H9 (cell line): ENCODE data around the gene FETUB. TPM values are rescaled to one million over a fixed set of nuclear protein-coding genes. Genes with fewer than 3 reads are reported as not detected.

Experiments used
- DNase-seq: peaks from one replicate; pipeline ENCODE4 v3.0.0-alpha.2; 2017
- H2AFZ ChIP-seq: one replicate; pipeline ENCODE4 v1.6.1; 2013; ENCODE audit warnings: mild to moderate bottlenecking, low read length, control low read depth, moderate library complexity
- H2AK5ac ChIP-seq: 2 replicates; pipeline ENCODE4 v1.6.1; 2013; ENCODE audit warnings: low read length, control low read depth, mixed read lengths; ENCODE audit not compliant: insufficient read length
- H2BK120ac ChIP-seq: one replicate; pipeline ENCODE4 v1.6.1; 2013; ENCODE audit warnings: low read depth, mild to moderate bottlenecking, low read length, control low read depth, inconsistent platforms; ENCODE audit not compliant: poor library complexity, severe bottlenecking
- H2BK12ac ChIP-seq: 2 replicates; pipeline ENCODE4 v1.6.1; 2013; ENCODE audit warnings: low read length, control low read depth, mixed read lengths, low read depth; ENCODE audit not compliant: insufficient read length
- H2BK15ac ChIP-seq: 2 replicates; pipeline ENCODE4 v1.6.1; 2013; ENCODE audit warnings: low read depth, low read length, control low read depth
- H2BK20ac ChIP-seq: one replicate; pipeline ENCODE4 v1.6.1; 2013; ENCODE audit warnings: low read depth, mild to moderate bottlenecking, low read length, control low read depth, inconsistent platforms; ENCODE audit not compliant: poor library complexity, severe bottlenecking
- H2BK5ac ChIP-seq: 2 replicates; pipeline ENCODE4 v1.6.1; 2013; ENCODE audit warnings: low read length, control low read depth, mixed read lengths; ENCODE audit not compliant: insufficient read length
- H3K14ac ChIP-seq: 2 replicates; pipeline ENCODE4 v1.6.1; 2013; ENCODE audit warnings: low read length, control low read depth; ENCODE audit not compliant: insufficient read depth
- H3K18ac ChIP-seq: 2 replicates; pipeline ENCODE4 v1.6.1; 2013; ENCODE audit warnings: low read depth, mild to moderate bottlenecking, mixed read lengths, low read length, control low read depth; ENCODE audit not compliant: insufficient read length
- H3K23ac ChIP-seq: 2 replicates; pipeline ENCODE4 v1.6.1; 2013; ENCODE audit warnings: low read length, control low read depth, mixed read lengths, low read depth; ENCODE audit not compliant: insufficient read length
- H3K23me2 ChIP-seq: 2 replicates; pipeline ENCODE4 v1.6.1; 2013; ENCODE audit warnings: low read depth, mild to moderate bottlenecking, mixed read lengths, low read length, control low read depth; ENCODE audit not compliant: insufficient read length, poor library complexity, severe bottlenecking
- H3K27ac ChIP-seq: 2 replicates; pipeline ENCODE4 v1.5.1; 2013; ENCODE audit warnings: low read length, control low read depth, mixed read lengths, low read depth; ENCODE audit not compliant: insufficient read length
- H3K27me3 ChIP-seq: 2 replicates; pipeline ENCODE4 v1.6.1; 2013; ENCODE audit warnings: low read length, control low read depth, inconsistent platforms; ENCODE audit not compliant: insufficient read depth
- H3K4ac ChIP-seq: 2 replicates; pipeline ENCODE4 v1.6.1; 2013; ENCODE audit warnings: low read depth, mild to moderate bottlenecking, control low read depth, inconsistent platforms, low read length, moderate library complexity
- H3K4me1 ChIP-seq: 2 replicates; pipeline ENCODE4 v1.6.1; 2013; ENCODE audit warnings: low read length, control low read depth, inconsistent platforms; ENCODE audit not compliant: insufficient read depth
- H3K4me2 ChIP-seq: 2 replicates; pipeline ENCODE4 v1.6.1; 2013; ENCODE audit warnings: low read length, control low read depth, mixed read lengths; ENCODE audit not compliant: insufficient read length, insufficient read depth
- H3K56ac ChIP-seq: 2 replicates; pipeline ENCODE4 v1.6.1; 2013; ENCODE audit warnings: low read depth, mild to moderate bottlenecking, mixed read lengths, low read length, control low read depth; ENCODE audit not compliant: insufficient read length
- H3K79me1 ChIP-seq: 2 replicates; pipeline ENCODE4 v1.6.1; 2013; ENCODE audit warnings: low read depth, mild to moderate bottlenecking, moderate library complexity, low read length, control low read depth, inconsistent platforms; ENCODE audit not compliant: insufficient read depth, poor library complexity, severe bottlenecking
- H3K79me2 ChIP-seq: 2 replicates; pipeline ENCODE4 v1.6.1; 2013; ENCODE audit warnings: low read length, control low read depth, inconsistent platforms; ENCODE audit not compliant: insufficient read depth
- H3K9ac ChIP-seq: 2 replicates; pipeline ENCODE4 v1.6.1; 2013; ENCODE audit warnings: low read length, control low read depth, mixed read lengths; ENCODE audit not compliant: insufficient read length; ENCODE audit errors: extremely low read depth
- H3K9me3 ChIP-seq: one replicate; pipeline ENCODE4 v1.6.1; 2013; ENCODE audit warnings: low read depth, low read length, inconsistent platforms; ENCODE audit not compliant: control insufficient read depth
- H3T11ph ChIP-seq: one replicate; pipeline ENCODE4 v1.6.1; 2013; ENCODE audit warnings: mild to moderate bottlenecking, low read length, control low read depth, inconsistent platforms
- H4K20me1 ChIP-seq: one replicate; pipeline ENCODE4 v1.6.1; 2013; ENCODE audit not compliant: control insufficient read depth, insufficient read length, insufficient read depth
- H4K5ac ChIP-seq: 2 replicates; pipeline ENCODE4 v1.6.1; 2013; ENCODE audit warnings: low read depth, mild to moderate bottlenecking, mixed read lengths, low read length, control low read depth; ENCODE audit not compliant: insufficient read length
- H4K8ac ChIP-seq: replicated peaks from 2 replicates; pipeline ENCODE4 v1.6.1; 2013; ENCODE audit warnings: low read length, control low read depth, mixed read lengths, low read depth; ENCODE audit not compliant: insufficient read length
- H4K91ac ChIP-seq: 2 replicates; pipeline ENCODE4 v1.6.1; 2013; ENCODE audit warnings: low read depth, mild to moderate bottlenecking, moderate library complexity, mixed read lengths, low read length, control low read depth; ENCODE audit not compliant: insufficient read length
- H3K27ac Mint-ChIP-seq, 3 experiments: 2 replicates in 2 of 3; 3 replicates in 1 of 3; pipeline ENCODE4 v1.8.0; 2020 to 2021; ENCODE audit warnings: mixed read lengths in 3 of 3, mild to moderate bottlenecking in 1 of 3, moderate library complexity in 1 of 3
- H3K27me3 Mint-ChIP-seq: 2 replicates; pipeline ENCODE4 v1.8.0; 2021; ENCODE audit warnings: low read depth, mild to moderate bottlenecking, moderate library complexity, mixed read lengths
- H3K36me3 Mint-ChIP-seq, 3 experiments: 2 replicates in 2 of 3; 3 replicates in 1 of 3; pipeline ENCODE4 v1.8.0; 2020 to 2021; ENCODE audit warnings: low read depth in 3 of 3, mixed read lengths in 3 of 3; ENCODE audit not compliant: insufficient read depth in 1 of 3
- H3K4me1 Mint-ChIP-seq, 2 experiments: 2 replicates each; pipeline ENCODE4 v1.8.0; 2020; ENCODE audit warnings: mixed read lengths in 2 of 2
- H3K4me3 Mint-ChIP-seq, 2 experiments: 2 replicates in 1 of 2; 3 replicates in 1 of 2; pipeline ENCODE4 v1.8.0; 2020 to 2021; ENCODE audit warnings: mild to moderate bottlenecking in 2 of 2, mixed read lengths in 2 of 2, moderate library complexity in 1 of 2
- H3K9me3 Mint-ChIP-seq, 2 experiments: 2 replicates in 1 of 2; 3 replicates in 1 of 2; pipeline ENCODE4 v1.8.0; 2020; ENCODE audit warnings: mild to moderate bottlenecking in 2 of 2, mixed read lengths in 2 of 2, moderate library complexity in 1 of 2
- CTCF ChIP-seq: fragments of 200-600 bp; sonication (generic); conservative IDR thresholded peaks from 3 replicates; pipeline ENCODE4 v1.8.0; 2021; ENCODE audit warnings: antibody characterized with exemption, mild to moderate bottlenecking
- whole genome bisulfite sequencing: extraction: QIAGEN DNeasy Blood & Tissue Kit; methylation state at CpG from one replicate; pipeline ENCODE4 v1.1.7; 2013; ENCODE audit warnings: missing lambda C conversion rate, low lambda C conversion rate, mixed read lengths; ENCODE audit not compliant: insufficient read length; ENCODE audit errors: extremely low coverage; 5-methylcytosine and 5-hydroxymethylcytosine counted together
- total RNA-seq: library from RNA; stranded (reverse); gene quantifications from 2 replicates; pipeline ENCODE4 v1.2.1, GENCODE V29; 2021

Gene FETUB
- total RNA-seq, 1 experiment from 2014 or later: not detected

- H4K5ac ChIP-seq: no peak overlapping the region
- Mint-ChIP-seq H3K27ac (no peak overlapping the region; a peak in 1 of 7 replicates), H3K36me3 (no peaks in the 10 kb centered on the region), H3K9me3 (no peaks in the 10 kb centered on the region), H3K27me3 (peaks cover 4% of the 10 kb centered on the region), H3K4me3 (no peak overlapping the region), H3K4me1 (peaks cover 6 to 7% of the 10 kb centered on the region in 2 experiments; a peak in 2 of 4 replicates)
- H3K56ac ChIP-seq: no peak overlapping the region
- TF ChIP-seq CTCF: no peak
- no peaks in the 10 kb centered on the region for H4K20me1 ChIP-seq
- no peaks in the 10 kb centered on the region for H3K79me1 ChIP-seq
- WGBS: no CpG with 5 or more reads among the region's 7 CpGs
- no peaks in the 10 kb centered on the region; the same call in 1 of the 2 replicates for H3K4me1 ChIP-seq
- no peak overlapping the region for H3T11ph ChIP-seq
- no peaks in the 10 kb centered on the region for H3K79me2 ChIP-seq
- no peak overlapping the region for H3K9ac ChIP-seq
- H3K4me2 ChIP-seq: no peak overlapping the region
- no peak overlapping the region for H2BK120ac ChIP-seq
- no peak overlapping the region for H2BK20ac ChIP-seq
- H2BK15ac ChIP-seq: no peak overlapping the region
- H3K14ac ChIP-seq: no peak overlapping the region
- no peak for DNase-seq
- H3K23ac ChIP-seq: no peak overlapping the region
- no peak overlapping the region for H3K27ac ChIP-seq
- H3K23me2 ChIP-seq: no peaks in the 10 kb centered on the region
- no peak overlapping the region for H4K91ac ChIP-seq
- H2AK5ac ChIP-seq: no peak overlapping the region
- H3K4ac ChIP-seq: no peak overlapping the region
- no peak overlapping the region for H2BK12ac ChIP-seq
- H3K27me3 ChIP-seq: no peaks in the 10 kb centered on the region
- no peak overlapping the region for H2BK5ac ChIP-seq
- H3K9me3 ChIP-seq: no peaks in the 10 kb centered on the region
- no peak overlapping the region for H3K18ac ChIP-seq
- no peak overlapping the region for H4K8ac ChIP-seq
- no peak overlapping the region for H2AFZ ChIP-seq
Observed at GRCh38 chr3:186627852-186628414, 12.3 kb upstream of the FETUB start.
